DOHH2 (cell line): Measurements from ENCODE around the gene NLE1.

Experiments used
- CTCF ChIP-seq: fragments of 200-600 bp; sonication (generic); IDR thresholded peaks from one replicate; pipeline ENCODE4 v1.5.1; 2014; ENCODE audit warnings: antibody characterized with exemption, mild to moderate bottlenecking, low read depth, low read length; ENCODE audit not compliant: poor library complexity, severe bottlenecking
- EZH2phosphoT487 ChIP-seq: fragments of 200-600 bp; sonication (generic); IDR thresholded peaks from 2 replicates; pipeline ENCODE4 v1.6.1; 2017; ENCODE audit warnings: borderline replicate concordance, mild to moderate bottlenecking, antibody characterized with exemption, low read length, moderate library complexity, mixed read lengths

- TF ChIP-seq CTCF (no peak), EZH2phosphoT487 (no peak)
Measured at GRCh38 chr17:35184274-35184673, 42.2 kb upstream of the NLE1 start.
